BJ (cell line): ENCODE data around the gene ELF2. TPM values are rescaled to one million over a fixed set of nuclear protein-coding genes. Genes with fewer than 3 reads are reported as not detected.
A peak's percentile ranks its signal among the peaks of the same experiment; 100 is the strongest.
"Not testable (repeated sequence)": the region's sequence is repeated elsewhere in the genome, so short reads cannot be mapped to it uniquely, and the experiment has no call there.

ENCODE experiments used
- CTCF ChIA-PET: fragments of 350-600 bp; formaldehyde crosslinking; extraction: SDS; loops from one replicate; lab custom pipeline; 2021; ENCODE audit warnings: antibody characterized with exemption, inconsistent platforms; lab: Yijun Ruan, JAX
- POLR2A ChIA-PET: fragments of 300-600 bp; sonication (Branson Sonifier 250); formaldehyde crosslinking; extraction: SDS; loops from one replicate; lab custom pipeline; 2021; ENCODE audit warnings: antibody characterized with exemption; lab: Charles Lee
- DNase-seq: peaks from one replicate; pipeline ENCODE4 v3.0.0-alpha.2; 2011; ENCODE audit warnings: low read depth
- H3K27me3 ChIP-seq: 2 replicates; pipeline ENCODE4 v1.6.0; 2011; ENCODE audit warnings: low read length; ENCODE audit not compliant: control insufficient read depth, insufficient read depth
- H3K36me3 ChIP-seq: 2 replicates; pipeline ENCODE4 v1.5.1; 2011; ENCODE audit warnings: low read length; ENCODE audit not compliant: control insufficient read depth, insufficient read depth
- H3K4me3 ChIP-seq: 2 replicates; pipeline ENCODE4 v1.5.1; 2011; ENCODE audit warnings: low read depth, mild to moderate bottlenecking, control low read depth, low read length
- polyA plus RNA-seq: library from polyadenylated mRNA; depleted of rRNA; stranded (reverse); fragments of >200 nt; gene quantifications from 2 replicates; pipeline ENCODE4 v1.2.3, GENCODE V29; 2011
- TF ChIP-seq, protein P1 (sequence below): IDR thresholded peaks from 2 replicates; pipeline ENCODE4 v1.5.1; 2011; ENCODE audit warnings: low read depth, mild to moderate bottlenecking, control low read depth, inconsistent platforms, low read length, moderate library complexity; ENCODE audit not compliant: insufficient read depth

The ELF2 gene
- polyA plus RNA-seq, 1 experiment: 23.9 TPM

GRCh38 chr4:139038874-139039443, 138.1 kb downstream of the ELF2 start:
- Histone ChIP-seq H3K4me3 (no peak overlapping the region), H3K27me3 (no peaks in the 10 kb centered on the region), H3K36me3 (peaks cover 3% of the 10 kb centered on the region; the same call in 1 of the 2 replicates)
- POLR2A ChIA-PET: no interaction called here
- CTCF ChIA-PET: interaction anchor here (0.7 to 1.2 kb wide), 2 partner anchors 9 to 757 kb away, joined by 3 to 7 read pairs; no protein-coding TSS in a partner anchor
- TF ChIP-seq, protein P1, sequence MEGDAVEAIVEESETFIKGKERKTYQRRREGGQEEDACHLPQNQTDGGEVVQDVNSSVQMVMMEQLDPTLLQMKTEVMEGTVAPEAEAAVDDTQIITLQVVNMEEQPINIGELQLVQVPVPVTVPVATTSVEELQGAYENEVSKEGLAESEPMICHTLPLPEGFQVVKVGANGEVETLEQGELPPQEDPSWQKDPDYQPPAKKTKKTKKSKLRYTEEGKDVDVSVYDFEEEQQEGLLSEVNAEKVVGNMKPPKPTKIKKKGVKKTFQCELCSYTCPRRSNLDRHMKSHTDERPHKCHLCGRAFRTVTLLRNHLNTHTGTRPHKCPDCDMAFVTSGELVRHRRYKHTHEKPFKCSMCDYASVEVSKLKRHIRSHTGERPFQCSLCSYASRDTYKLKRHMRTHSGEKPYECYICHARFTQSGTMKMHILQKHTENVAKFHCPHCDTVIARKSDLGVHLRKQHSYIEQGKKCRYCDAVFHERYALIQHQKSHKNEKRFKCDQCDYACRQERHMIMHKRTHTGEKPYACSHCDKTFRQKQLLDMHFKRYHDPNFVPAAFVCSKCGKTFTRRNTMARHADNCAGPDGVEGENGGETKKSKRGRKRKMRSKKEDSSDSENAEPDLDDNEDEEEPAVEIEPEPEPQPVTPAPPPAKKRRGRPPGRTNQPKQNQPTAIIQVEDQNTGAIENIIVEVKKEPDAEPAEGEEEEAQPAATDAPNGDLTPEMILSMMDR: no peak
- no peak for DNase-seq

GRCh38 chr4:139036885-139037284, 140.1 kb downstream of the ELF2 start:
- DNase-seq: no peak
- Histone ChIP-seq H3K27me3 (no peaks in the 10 kb centered on the region), H3K4me3 (no peak overlapping the region), H3K36me3 (peaks cover 2% of the 10 kb centered on the region; the same call in 1 of the 2 replicates)
- POLR2A ChIA-PET: no interaction called here
- TF ChIP-seq, protein P1: no peak
- CTCF ChIA-PET: no interaction called here

DNA sequence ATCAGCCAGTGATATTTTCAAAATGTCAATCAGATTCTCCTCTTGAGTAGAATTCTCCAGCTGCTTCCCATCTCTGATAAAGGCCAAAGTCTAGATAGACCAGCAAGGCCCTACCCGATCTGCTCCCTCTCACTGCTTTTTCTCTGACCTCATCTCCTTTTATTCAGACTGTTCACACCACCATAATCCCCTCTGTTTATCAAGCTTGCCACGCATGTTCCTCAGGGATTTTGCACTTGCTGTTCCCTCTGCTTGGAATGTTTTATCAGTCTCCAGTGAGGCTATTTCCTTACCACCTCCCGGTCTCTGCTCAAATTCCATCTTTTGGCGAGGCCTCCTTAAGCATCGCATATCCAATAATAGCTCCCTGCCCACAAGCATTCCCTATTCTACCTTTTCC, 141.4 kb downstream of the ELF2 start:
- Histone ChIP-seq H3K4me3 (no peak overlapping the region), H3K27me3 (no peaks in the 10 kb centered on the region), H3K36me3 (peaks cover 2% of the 10 kb centered on the region; the same call in 1 of the 2 replicates)
- TF ChIP-seq, protein P1: no peak
- DNase-seq: no peak
- POLR2A ChIA-PET: no interaction called here
- CTCF ChIA-PET: interaction anchor here (1.7 kb wide), 1 partner anchor 21 kb away, joined by 3 read pairs; no protein-coding TSS in a partner anchor

DNA sequence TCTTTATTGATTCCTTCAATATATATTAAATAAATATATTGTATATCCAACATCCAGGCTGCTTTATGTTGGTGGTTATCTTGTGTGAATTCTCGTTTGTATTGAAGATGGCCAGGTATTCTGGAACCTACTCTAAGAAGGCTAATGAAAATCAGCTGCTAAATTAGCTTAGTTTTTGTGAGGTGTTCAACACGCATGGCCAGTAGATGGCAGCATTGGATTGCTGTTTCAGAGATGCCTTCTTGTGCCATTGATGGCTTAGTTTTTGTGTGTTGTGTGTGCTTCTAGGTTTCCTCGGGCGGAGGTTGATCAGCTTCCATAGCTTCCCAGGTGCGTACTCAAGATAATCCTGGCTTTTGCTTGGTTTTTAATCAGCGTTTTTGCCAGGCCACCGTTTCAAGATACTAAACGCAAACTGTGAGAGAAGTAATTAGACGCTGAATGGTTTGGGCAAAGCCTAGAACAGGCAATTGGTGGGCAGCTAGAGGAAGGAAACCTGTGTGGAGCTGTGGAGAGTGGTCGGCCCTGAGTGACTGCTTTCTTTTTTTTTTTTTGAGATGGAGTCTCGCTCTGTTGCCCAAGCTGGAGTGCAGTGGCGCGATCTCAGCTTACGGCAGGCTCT, 146.3 kb downstream of the ELF2 start:
- POLR2A ChIA-PET: interaction anchor here (0.5 to 0.6 kb wide), 3 partner anchors 70 to 265 kb away, joined by 3 read pairs; no protein-coding TSS in a partner anchor
- CTCF ChIA-PET: interaction anchor here (0.6 to 4.6 kb wide), 28 partner anchors 8 to 763 kb away, joined by 3 to 36 read pairs (median 4); no protein-coding TSS in a partner anchor

GRCh38 chr4:139029866-139030363, 147.1 kb downstream of the ELF2 start:
- H3K36me3 ChIP-seq, H3K27me3 ChIP-seq, H3K4me3 ChIP-seq, DNase-seq: not testable (repeated sequence)
- CTCF ChIA-PET: interaction anchor here (0.6 to 4.6 kb wide), 26 partner anchors 9 to 265 kb away, joined by 3 to 36 read pairs (median 5); no protein-coding TSS in a partner anchor
- POLR2A ChIA-PET: interaction anchor here (0.5 to 0.6 kb wide), 3 partner anchors 69 to 266 kb away, joined by 3 read pairs; no protein-coding TSS in a partner anchor

More for the DNA sequence above, 146.3 kb downstream of the ELF2 start:
- Histone ChIP-seq H3K4me3 (no peak overlapping the region), H3K27me3 (no peaks in the 10 kb centered on the region), H3K36me3 (0 out of 2 replicates have a peak, but pooled peaks cover 1% of the 10 kb centered on the region)
- TF ChIP-seq, protein P1: peak; percentile 83
- no peak for DNase-seq
